ENCODE results near the gene CNGB1.
"Not testable (repeated sequence)": the region's sequence is repeated elsewhere in the genome, so short reads cannot be mapped to it uniquely, and the experiment has no call there.

The CNGB1 gene

DNA sequence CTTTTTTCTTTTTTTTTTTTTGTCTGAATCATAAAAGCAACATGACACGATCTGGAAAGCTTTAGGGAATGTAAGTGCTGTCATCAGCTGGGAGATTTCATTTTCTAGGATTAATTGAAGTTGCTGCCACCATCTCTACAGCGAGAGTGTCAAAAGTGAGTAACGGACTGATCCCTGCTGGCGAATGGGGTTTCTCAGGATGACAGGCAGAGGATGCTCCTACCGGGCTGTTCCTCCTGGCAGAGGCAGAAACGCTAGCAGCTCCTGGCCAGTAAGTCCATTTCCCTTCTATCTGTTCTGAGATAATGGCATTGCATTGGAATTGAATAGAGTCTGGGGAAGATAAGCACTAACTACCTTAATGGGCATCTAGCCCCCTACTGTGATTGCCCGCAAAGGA is 88.1 kb downstream of the CNGB1 start:
- H3K4me3 ChIP-seq (ENCODE audit: low read depth, low read length), result no peak overlapping the region
- TF ChIP-seq, protein P1, sequence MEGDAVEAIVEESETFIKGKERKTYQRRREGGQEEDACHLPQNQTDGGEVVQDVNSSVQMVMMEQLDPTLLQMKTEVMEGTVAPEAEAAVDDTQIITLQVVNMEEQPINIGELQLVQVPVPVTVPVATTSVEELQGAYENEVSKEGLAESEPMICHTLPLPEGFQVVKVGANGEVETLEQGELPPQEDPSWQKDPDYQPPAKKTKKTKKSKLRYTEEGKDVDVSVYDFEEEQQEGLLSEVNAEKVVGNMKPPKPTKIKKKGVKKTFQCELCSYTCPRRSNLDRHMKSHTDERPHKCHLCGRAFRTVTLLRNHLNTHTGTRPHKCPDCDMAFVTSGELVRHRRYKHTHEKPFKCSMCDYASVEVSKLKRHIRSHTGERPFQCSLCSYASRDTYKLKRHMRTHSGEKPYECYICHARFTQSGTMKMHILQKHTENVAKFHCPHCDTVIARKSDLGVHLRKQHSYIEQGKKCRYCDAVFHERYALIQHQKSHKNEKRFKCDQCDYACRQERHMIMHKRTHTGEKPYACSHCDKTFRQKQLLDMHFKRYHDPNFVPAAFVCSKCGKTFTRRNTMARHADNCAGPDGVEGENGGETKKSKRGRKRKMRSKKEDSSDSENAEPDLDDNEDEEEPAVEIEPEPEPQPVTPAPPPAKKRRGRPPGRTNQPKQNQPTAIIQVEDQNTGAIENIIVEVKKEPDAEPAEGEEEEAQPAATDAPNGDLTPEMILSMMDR (IDR thresholded peaks at IDR 0.05; ENCODE audit: insufficient read depth, low read length, missing control alignments), result no peak
- no peak for DNase-seq (ENCODE audit: low read depth, low spot score)
- CTCF ChIA-PET, result interaction anchor here (0.9 to 1.9 kb wide), 5 partner anchors 17 to 255 kb away, joined by 3 to 11 read pairs (median 3); no protein-coding TSS in a partner anchor
- POLR2A ChIA-PET, result interaction anchor here (0.6 kb wide), 1 partner anchor 249 kb away, joined by 3 read pairs; no protein-coding TSS in a partner anchor

DNA sequence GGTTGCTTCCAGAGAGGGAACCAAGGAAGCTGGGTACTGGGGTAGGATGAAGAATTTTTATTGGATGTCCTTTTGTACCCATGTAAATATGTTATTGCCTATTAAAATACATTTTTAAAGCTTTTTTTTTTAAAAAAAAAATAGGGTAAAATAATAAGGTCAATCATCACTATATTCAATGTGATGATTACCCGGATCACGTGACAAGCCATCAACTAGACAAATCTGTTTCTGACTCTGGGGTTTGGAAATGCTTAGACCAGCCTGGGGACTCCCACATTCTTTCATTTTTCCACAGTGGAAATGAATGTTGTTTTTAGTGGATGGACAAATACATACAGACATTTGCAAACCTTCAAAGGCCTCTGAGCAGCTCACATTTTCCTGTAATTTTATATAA is 88.7 kb downstream of the CNGB1 start:
- TF ChIP-seq, protein P1 (IDR thresholded peaks at IDR 0.05; ENCODE audit: insufficient read depth, low read length, missing control alignments), result no peak
- H3K4me3 ChIP-seq (ENCODE audit: low read depth, low read length), result no peak overlapping the region
- CTCF ChIA-PET, result interaction anchor here (0.9 to 1.9 kb wide), 5 partner anchors 18 to 255 kb away, joined by 3 to 11 read pairs (median 3); no protein-coding TSS in a partner anchor
- no peak for DNase-seq (ENCODE audit: low read depth, low spot score)
- POLR2A ChIA-PET, result interaction anchor here (0.6 kb wide), 1 partner anchor 248 kb away, joined by 3 read pairs; no protein-coding TSS in a partner anchor

DNA sequence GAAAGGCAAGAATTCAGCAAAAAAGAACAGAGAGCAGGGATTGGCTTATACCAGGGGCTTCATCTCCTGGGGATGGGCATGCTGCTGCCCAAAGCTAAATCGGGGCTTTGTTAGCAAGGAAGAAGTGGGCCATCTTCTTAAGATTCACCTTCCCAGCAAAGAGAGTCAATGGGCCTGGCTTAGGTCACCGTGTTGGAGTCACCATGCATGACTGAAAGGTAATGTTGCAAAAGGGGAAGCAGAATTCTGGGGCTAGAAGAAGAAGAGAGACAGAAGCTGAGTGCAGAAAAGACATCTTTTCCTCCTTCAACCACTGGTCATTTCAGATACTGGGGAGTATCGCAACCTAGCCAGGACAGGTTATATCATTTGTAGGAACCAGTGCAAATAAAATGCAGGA is 92.3 kb downstream of the CNGB1 start:
- TF ChIP-seq, protein P1 (IDR thresholded peaks at IDR 0.05; ENCODE audit: insufficient read depth, low read length, missing control alignments), result no peak
- H3K4me3 ChIP-seq (ENCODE audit: low read depth, low read length), result no peak overlapping the region
- POLR2A ChIA-PET, result no interaction called here
- CTCF ChIA-PET, result interaction anchor here (0.7 to 3.0 kb wide), 7 partner anchors 11 to 303 kb away, joined by 3 to 9 read pairs (median 3); partner anchors contain the start of gene KATNB1
- no peak for DNase-seq (ENCODE audit: low read depth, low spot score)

DNA sequence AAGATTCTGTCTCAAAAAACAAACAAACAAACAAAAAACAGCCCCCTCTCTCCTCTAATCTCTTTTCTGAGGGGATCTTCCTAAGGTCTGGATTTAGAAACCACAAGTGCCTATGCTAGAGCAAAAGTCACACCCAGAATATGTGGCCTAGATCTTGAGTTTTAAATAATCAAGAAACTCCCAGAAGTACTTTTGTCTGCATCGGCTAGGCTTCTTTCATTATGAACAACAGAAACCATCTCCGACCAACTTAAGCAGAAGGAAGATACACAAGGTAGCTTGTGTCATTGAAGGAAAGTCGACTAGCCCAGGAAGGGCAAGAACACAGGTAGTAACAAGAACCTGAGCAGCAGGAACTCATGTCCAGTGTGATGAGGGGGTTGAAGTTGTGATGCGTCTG is 94.7 kb downstream of the CNGB1 start:
- DNase-seq (ENCODE audit: low read depth, low spot score), result no peak
- no peak overlapping the region for H3K4me3 ChIP-seq (ENCODE audit: low read depth, low read length)
- TF ChIP-seq, protein P1 (IDR thresholded peaks at IDR 0.05; ENCODE audit: insufficient read depth, low read length, missing control alignments), result no peak
- CTCF ChIA-PET, result interaction anchor here (1.0 to 1.1 kb wide), 2 partner anchors 13 to 265 kb away, joined by 3 read pairs; no protein-coding TSS in a partner anchor
- POLR2A ChIA-PET, result no interaction called here

DNA sequence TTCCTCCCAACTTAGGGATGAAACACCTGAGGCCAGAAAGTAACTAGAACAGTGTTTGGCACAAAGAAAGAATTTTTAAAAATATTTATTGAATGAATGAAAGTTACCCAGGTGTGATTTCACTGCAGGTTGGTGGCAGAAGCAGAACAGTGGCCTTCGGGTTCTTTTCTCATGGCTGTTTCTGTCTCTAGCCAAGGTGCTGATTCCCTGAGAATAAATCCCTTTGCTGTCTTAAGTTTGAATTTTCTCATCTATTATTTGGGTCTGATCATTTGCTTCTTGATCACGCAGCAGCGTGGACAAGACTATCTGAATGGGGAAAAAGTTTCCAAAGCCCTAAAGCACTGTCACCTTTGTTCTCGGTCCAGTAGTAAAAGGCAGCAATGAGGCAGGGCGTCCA is 95.6 kb downstream of the CNGB1 start:
- no peak overlapping the region for H3K4me3 ChIP-seq (ENCODE audit: low read depth, low read length)
- CTCF ChIA-PET, result interaction anchor here (1.1 kb wide), 1 partner anchor 265 kb away, joined by 3 read pairs; no protein-coding TSS in a partner anchor
- DNase-seq (ENCODE audit: low read depth, low spot score), result no peak
- POLR2A ChIA-PET, result no interaction called here
- TF ChIP-seq, protein P1 (IDR thresholded peaks at IDR 0.05; ENCODE audit: insufficient read depth, low read length, missing control alignments), result no peak

DNA sequence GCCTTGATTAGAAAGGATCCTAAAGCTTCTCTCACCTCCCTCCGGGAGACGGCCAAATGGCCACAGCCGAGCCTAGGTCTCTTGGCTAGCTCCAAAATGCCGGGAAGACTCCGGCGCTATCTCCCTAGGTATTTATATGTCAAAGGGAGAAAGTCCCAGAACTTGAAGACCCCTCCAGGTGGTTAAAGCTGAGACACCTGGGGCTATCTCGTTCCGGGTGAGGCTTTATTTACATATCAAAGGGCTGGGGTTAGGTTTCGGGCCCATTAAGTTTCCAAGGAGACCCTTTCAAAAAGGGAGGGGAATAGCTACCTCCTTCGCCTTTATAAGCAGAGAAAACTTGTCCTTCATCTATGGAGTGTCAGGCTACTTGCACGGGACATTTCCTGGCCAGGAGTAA is 97.7 kb downstream of the CNGB1 start:
- POLR2A ChIA-PET, result no interaction called here

DNA sequence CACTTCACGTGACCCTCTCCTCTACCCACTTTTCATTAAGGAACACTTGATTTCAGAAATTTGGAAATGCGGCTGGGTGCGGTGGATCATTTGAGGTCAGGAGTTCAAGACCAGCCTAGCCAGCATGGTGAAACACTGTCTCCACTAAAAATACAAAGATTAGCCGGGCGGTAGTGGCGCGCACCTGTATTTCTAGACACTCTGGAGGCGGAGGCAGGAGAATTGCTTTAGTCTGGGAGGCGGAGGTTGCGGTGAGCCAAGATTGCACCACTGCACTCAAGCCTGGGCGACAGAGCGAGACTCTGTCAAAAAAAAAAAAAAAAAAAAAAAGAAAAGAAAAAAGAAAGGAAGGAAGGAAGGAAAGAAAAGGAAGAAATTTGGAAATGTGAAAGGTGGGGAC is 98.2 kb downstream of the CNGB1 start:
- POLR2A ChIA-PET, result not testable (repeated sequence)
- CTCF ChIA-PET, result interaction anchor here (1.1 to 1.5 kb wide), 2 partner anchors 10 to 13 kb away, joined by 3 read pairs; no protein-coding TSS in a partner anchor

More for the DNA sequence above, 97.7 kb downstream of the CNGB1 start:
- TF ChIP-seq, protein P1 (IDR thresholded peaks at IDR 0.05; ENCODE audit: insufficient read depth, low read length, missing control alignments), result no peak
- no peak overlapping the region for H3K4me3 ChIP-seq (ENCODE audit: low read depth, low read length)
- CTCF ChIA-PET, result interaction anchor here (1.1 to 1.5 kb wide), 2 partner anchors 11 to 14 kb away, joined by 3 read pairs; no protein-coding TSS in a partner anchor
- DNase-seq (ENCODE audit: low read depth, low spot score), result no peak

More for the DNA sequence above, 98.2 kb downstream of the CNGB1 start:
- DNase-seq (ENCODE audit: low read depth, low spot score); H3K4me3 ChIP-seq (ENCODE audit: low read depth, low read length): not testable (repeated sequence)

All from AG04449 (cell line).